ENCODE results near the gene DUSP22. TPM values are rescaled to one million over a fixed set of nuclear protein-coding genes. Genes with fewer than 3 reads are reported as not detected.
"Not testable (repeated sequence)": the region's sequence is repeated elsewhere in the genome, so short reads cannot be mapped to it uniquely, and the experiment has no call there.

Gene DUSP22, protein sequence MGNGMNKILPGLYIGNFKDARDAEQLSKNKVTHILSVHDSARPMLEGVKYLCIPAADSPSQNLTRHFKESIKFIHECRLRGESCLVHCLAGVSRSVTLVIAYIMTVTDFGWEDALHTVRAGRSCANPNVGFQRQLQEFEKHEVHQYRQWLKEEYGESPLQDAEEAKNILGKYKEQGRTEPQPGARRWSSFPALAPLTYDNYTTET
- 23.2 TPM for total RNA-seq
- 59.0 TPM for polyA plus RNA-seq

DNA sequence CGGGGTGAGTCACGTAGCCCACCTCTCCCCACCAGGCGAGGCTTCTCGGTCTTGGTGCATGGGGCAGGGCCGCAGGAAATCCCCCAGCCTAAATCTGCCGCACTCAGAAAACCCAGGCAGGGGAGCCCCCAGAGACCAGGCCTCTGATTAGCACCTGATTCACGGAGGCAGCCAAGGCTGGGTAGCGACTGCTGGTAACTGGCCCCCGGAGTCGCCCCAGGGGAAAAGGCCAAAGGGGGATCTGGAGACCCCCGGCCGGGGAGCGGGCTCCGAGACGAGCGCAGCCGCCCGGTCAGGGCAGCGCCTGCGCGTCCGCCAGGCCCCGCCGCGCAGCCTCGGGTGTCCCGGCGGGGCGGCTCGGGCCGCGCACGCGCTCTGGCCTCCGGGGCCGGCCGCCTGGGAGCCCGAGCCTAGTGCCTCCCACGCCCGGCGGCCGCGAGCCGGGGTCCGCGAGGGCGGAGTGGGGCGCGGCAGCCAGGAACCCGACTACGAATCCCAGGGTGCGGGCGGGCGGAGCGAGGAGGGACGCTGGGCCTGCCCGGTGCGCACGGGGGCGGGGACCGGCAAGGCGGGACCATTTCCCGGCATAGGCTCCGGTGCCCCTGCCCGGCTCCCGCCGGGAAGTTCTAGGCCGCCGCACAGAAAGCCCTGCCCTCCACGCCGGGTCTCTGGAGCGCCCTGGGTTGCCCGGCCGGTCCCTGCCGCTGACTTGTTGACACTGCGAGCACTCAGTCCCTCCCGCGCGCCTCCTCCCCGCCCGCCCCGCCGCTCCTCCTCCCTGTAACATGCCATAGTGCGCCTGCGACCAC lies at the start of gene DUSP22:
Gene DUSP22 (plus strand): TSS at position 791 of the 809 bp plus-strand sequence. CDS start 53 bp downstream, outside the sequence.
- H3K36me3 ChIP-seq (ENCODE audit: insufficient read depth) = no peaks in the 10 kb centered on the region
- WGBS = 23% methylated on average over 85 of the region's 85 CpGs
- peak within 1 kb of the TSS; percentile 73 for H3K4me3 ChIP-seq (ENCODE audit: low read depth, low read length)
- peak within 1 kb of the TSS; percentile 98 for H3K27ac ChIP-seq (ENCODE audit: low read depth)
- no peaks in the 10 kb centered on the region for H3K4me1 ChIP-seq (ENCODE audit: insufficient read depth)
- peak; percentile 40 for DNase-seq (ENCODE audit: extremely low spot score)

DNA sequence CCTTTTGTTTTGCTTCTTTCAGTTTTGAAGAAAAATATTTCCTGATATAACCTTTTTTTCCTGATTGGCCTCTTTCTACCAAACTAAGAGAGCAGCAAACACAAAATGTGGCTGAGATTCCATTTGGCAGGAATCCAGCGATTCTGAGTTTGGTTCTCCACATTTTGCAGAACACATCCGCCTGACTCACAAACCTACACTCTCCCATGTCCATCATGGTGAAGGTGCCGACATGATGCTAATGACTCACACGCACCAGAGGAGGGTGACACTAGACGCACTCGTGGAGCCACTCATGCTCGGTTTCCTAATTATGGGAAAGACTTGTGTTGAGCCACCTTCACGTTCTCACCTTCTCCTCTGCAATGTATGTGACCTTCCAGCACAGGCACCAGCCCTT lies 45.9 kb upstream of the DUSP22 start:
- DNase-seq (ENCODE audit: extremely low spot score) = no peak
- Histone ChIP-seq H3K27ac (ENCODE audit: low read depth) (no peak overlapping the region), H3K4me3 (ENCODE audit: low read depth, low read length) (no peak overlapping the region), H3K36me3 (ENCODE audit: insufficient read depth) (no peaks in the 10 kb centered on the region), H3K4me1 (ENCODE audit: insufficient read depth) (no peaks in the 10 kb centered on the region)
- 83% methylated on average over 8 of the region's 8 CpGs for WGBS

DNA sequence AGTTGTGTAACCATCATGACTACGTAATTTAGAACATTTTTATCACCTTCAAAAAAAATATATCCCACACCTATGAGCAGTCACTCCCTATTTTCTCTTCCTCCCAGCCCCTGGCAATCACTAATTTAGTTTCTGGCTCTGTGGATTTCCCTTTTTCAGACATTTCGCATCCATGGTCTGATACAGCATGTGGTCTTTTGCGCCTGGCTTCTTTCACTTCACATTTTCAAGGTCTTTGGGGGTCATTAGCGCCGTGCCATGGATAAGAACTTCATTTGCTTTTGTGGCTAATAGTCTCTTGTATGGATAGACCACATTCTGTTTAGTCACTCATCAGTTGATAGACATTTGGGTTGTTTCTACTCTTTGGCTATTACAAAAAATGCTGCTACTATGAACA lies 44.9 kb upstream of the DUSP22 start:
- 86% methylated on average over 5 of the region's 5 CpGs for WGBS
- Histone ChIP-seq H3K4me3 (ENCODE audit: low read depth, low read length) (no peak overlapping the region), H3K4me1 (ENCODE audit: insufficient read depth) (no peaks in the 10 kb centered on the region), H3K27ac (ENCODE audit: low read depth) (no peak overlapping the region), H3K36me3 (ENCODE audit: insufficient read depth) (no peaks in the 10 kb centered on the region)
- DNase-seq (ENCODE audit: extremely low spot score) = no peak

DNA sequence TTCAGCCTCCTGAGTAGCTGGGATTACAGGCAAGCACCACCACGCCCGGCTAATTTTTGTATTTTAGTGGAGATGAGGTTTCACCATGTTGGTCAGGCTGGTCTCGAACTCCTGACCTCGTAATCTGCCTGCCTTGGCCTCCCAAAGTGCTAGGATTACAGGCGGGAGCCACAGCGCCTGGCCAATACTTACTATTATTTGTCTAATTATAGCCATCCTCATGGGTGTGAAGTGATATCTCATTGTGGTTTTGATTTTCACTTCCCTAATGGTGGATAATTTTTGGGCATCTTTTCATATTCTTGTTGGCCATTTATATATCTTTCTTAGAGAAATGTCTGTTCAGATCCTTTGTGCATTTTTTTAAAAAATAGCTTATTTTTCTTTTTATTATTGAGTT lies 44.2 kb upstream of the DUSP22 start:
- H3K27ac ChIP-seq (ENCODE audit: low read depth); H3K4me1 ChIP-seq (ENCODE audit: insufficient read depth); H3K4me3 ChIP-seq (ENCODE audit: low read depth, low read length); H3K36me3 ChIP-seq (ENCODE audit: insufficient read depth); DNase-seq (ENCODE audit: extremely low spot score): not testable (repeated sequence)
- 89% methylated on average over 6 of the region's 6 CpGs for WGBS

DNA sequence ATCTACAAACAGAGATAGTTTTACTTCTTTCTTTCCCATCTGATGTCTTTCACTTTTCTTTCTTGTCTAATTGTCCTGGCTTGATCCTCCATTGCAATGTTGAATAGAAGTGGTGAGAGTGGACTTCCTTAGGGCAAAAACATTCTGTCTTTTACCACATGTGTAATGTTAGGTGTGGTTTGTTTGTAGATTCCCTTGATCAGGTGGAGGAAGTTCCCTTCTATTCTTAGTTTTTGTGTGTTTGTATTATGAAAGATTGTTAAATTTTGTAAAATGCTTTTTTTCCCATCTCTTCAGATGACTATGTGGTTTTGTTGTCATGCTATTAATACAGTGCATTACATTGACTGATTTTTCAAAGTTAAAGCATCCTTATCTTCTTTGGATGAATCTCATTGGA lies 41.6 kb upstream of the DUSP22 start:
- H3K4me3 ChIP-seq (ENCODE audit: low read depth, low read length) = no peak overlapping the region
- no peak for DNase-seq (ENCODE audit: extremely low spot score)
- no peaks in the 10 kb centered on the region for H3K4me1 ChIP-seq (ENCODE audit: insufficient read depth)
- no peaks in the 10 kb centered on the region for H3K36me3 ChIP-seq (ENCODE audit: insufficient read depth)
- no peak overlapping the region for H3K27ac ChIP-seq (ENCODE audit: low read depth)

DNA sequence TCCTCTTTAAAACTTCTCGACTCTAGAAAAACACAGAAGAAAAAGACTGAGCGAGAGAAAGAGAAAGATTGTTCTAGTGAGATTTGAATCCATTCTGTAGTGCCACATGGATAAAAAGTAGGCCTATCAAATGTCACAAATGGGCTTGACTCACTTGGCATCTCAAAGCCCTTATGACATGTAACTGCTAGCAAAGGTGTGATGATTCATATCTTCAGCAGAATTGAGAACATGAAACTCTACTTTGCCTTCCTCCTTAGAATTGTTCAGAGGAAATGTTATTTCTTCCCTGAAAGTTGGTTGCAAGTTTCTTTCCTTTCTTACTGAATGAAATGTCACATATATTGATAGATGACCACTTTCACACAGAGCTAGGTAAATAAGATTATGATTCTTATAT lies 40.4 kb upstream of the DUSP22 start:
- H3K27ac ChIP-seq (ENCODE audit: low read depth) = no peak overlapping the region
- DNase-seq (ENCODE audit: extremely low spot score) = no peak
- H3K4me3 ChIP-seq (ENCODE audit: low read depth, low read length) = no peak overlapping the region
- no peaks in the 10 kb centered on the region for H3K36me3 ChIP-seq (ENCODE audit: insufficient read depth)
- WGBS = 77% methylated on average over 2 of the region's 2 CpGs
- no peaks in the 10 kb centered on the region for H3K4me1 ChIP-seq (ENCODE audit: insufficient read depth)

DNA sequence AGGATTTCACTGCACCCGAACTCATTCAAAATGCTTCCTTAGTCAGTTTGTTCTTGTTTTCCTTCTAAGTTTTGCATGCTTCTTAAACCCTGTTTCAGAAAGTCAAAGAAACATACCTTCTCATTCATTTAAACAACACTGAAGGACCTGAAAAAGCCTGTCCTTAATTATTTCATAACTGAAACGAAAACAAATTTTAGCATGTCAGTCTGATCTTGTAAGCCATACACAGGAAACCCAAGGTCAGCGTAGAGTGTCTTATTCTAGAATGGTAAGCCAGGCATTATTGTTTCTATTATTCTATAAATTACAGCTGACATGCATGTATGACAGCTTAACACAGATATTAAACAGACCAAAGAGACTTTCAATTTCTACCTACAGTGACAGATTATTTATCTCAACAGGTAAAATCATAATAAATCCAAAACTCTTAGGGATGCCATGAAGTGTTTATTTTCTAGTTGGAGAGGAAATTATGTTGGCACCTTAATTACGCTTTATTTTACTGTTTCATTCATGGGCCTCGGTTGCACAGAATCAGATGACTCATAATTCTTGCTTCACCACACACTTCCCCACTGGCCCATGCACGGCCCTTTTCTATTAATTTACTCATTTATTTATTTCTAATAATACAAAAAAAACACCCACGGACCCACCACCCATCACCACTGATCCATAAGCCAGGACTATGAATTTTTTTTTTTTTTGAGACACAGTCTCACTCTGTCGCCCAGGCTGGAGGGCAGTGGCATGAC lies 39.3 kb upstream of the DUSP22 start:
- H3K27ac ChIP-seq (ENCODE audit: low read depth) = no peak overlapping the region
- no peak overlapping the region for H3K4me3 ChIP-seq (ENCODE audit: low read depth, low read length)
- H3K4me1 ChIP-seq (ENCODE audit: insufficient read depth) = no peaks in the 10 kb centered on the region
- DNase-seq (ENCODE audit: extremely low spot score) = no peak
- H3K36me3 ChIP-seq (ENCODE audit: insufficient read depth) = no peaks in the 10 kb centered on the region
- WGBS = 63% methylated on average over 8 of the region's 8 CpGs

DNA sequence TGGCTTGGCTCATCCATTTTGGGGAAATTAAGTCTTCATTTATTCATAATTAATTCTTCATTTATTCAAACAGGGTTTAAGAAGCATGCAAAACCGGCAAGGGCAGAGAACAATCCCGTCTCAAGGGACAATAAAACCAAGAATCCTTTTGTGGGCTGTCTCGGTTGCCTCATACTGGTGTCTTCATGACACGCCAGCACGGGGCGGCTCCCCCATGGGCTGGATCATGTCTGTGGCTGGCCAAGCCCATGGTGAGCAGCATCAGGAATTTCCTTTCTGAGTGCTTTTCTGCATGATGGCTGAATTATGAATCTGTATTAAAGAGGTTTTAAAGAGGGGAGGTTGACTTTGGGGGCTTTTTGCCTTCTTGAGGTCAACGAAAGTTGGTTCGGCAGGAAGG lies 38.3 kb upstream of the DUSP22 start:
- WGBS = 73% methylated on average over 8 of the region's 8 CpGs
- Histone ChIP-seq H3K36me3 (ENCODE audit: insufficient read depth) (no peaks in the 10 kb centered on the region), H3K27ac (ENCODE audit: low read depth) (no peak overlapping the region), H3K4me1 (ENCODE audit: insufficient read depth) (no peaks in the 10 kb centered on the region), H3K4me3 (ENCODE audit: low read depth, low read length) (no peak overlapping the region)
- DNase-seq (ENCODE audit: extremely low spot score) = no peak

DNA sequence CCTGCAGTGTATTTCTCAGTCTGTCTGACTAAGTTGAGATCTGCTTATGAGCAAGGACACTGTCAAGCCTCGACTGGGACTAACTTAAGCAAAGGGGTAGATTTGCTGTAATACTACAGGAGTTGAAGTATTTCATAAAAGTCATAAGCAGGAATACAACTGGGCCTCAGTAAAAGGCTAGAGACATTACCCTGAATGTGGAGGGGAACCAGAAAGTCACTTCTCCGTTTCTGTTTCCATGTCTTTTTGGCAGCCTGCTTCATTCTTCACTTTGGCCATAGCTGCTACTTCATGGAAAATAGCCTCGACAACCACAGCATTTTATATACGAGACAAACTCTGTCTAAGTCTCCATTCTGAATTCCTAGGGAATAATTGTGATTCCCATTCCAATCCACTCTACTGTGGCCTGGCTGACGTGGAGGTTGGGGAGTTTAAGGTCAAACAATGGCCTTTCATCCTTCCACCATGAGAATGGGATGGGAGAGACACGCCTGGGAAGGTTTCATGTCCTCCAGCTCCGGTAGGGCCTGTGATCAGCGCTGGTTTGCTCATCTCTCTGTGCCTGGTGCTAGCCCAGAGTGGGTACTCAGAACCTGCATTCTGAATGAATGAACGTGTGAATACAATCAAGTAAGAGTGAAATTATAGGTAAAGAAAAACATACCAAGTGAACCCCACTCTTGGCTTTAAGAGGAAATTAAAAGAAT lies 37.1 kb upstream of the DUSP22 start:
- Histone ChIP-seq H3K4me3 (ENCODE audit: low read depth, low read length) (no peak overlapping the region), H3K36me3 (ENCODE audit: insufficient read depth) (no peaks in the 10 kb centered on the region), H3K4me1 (ENCODE audit: insufficient read depth) (no peaks in the 10 kb centered on the region), H3K27ac (ENCODE audit: low read depth) (no peak overlapping the region)
- DNase-seq (ENCODE audit: extremely low spot score) = no peak
- 86% methylated on average over 9 of the region's 9 CpGs for WGBS

DNA sequence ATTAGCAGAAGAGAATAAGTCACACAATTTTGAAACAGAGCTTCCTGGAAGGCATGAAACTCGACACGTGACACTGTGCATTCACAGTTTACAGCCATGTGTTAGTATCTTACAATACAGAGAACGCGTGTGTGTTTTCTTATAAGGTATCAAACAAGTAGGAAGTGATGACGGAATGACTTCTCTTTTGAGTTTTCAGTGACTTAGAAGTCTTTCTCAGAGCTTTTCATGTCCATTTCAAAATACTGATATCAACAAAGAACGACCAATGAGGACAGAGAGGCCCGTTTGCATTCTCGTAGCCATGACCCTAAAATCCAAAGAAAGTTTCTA lies 36.6 kb upstream of the DUSP22 start:
- Histone ChIP-seq H3K36me3 (ENCODE audit: insufficient read depth) (no peaks in the 10 kb centered on the region), H3K4me3 (ENCODE audit: low read depth, low read length) (no peak overlapping the region), H3K4me1 (ENCODE audit: insufficient read depth) (no peaks in the 10 kb centered on the region), H3K27ac (ENCODE audit: low read depth) (no peak overlapping the region)
- WGBS = 85% methylated on average over 8 of the region's 8 CpGs
- DNase-seq (ENCODE audit: extremely low spot score) = no peak

DNA sequence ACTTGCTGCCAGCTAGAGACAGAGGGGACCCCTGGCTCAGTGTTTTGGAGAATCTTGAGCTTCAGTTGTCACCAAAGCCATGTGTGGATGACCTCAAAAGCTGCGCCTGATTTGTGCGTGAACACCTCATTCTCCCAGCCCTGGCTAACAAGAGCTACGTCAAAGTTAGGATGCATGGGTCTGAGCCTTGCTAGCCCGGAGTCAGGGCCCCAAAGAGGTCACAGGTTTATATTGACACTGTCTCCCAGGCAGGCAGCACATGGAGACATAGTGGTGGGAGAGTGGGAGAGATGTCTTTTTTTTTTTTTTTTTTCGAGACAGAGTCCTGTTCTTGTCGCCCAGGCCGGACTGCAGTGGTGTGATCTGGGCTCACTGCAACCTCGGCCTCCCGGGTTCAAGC lies 36.1 kb upstream of the DUSP22 start:
- Histone ChIP-seq H3K4me3 (ENCODE audit: low read depth, low read length) (no peak overlapping the region), H3K36me3 (ENCODE audit: insufficient read depth) (no peaks in the 10 kb centered on the region), H3K27ac (ENCODE audit: low read depth) (no peak overlapping the region), H3K4me1 (ENCODE audit: insufficient read depth) (no peaks in the 10 kb centered on the region)
- 91% methylated on average over 9 of the region's 9 CpGs for WGBS
- DNase-seq (ENCODE audit: extremely low spot score) = no peak

DNA sequence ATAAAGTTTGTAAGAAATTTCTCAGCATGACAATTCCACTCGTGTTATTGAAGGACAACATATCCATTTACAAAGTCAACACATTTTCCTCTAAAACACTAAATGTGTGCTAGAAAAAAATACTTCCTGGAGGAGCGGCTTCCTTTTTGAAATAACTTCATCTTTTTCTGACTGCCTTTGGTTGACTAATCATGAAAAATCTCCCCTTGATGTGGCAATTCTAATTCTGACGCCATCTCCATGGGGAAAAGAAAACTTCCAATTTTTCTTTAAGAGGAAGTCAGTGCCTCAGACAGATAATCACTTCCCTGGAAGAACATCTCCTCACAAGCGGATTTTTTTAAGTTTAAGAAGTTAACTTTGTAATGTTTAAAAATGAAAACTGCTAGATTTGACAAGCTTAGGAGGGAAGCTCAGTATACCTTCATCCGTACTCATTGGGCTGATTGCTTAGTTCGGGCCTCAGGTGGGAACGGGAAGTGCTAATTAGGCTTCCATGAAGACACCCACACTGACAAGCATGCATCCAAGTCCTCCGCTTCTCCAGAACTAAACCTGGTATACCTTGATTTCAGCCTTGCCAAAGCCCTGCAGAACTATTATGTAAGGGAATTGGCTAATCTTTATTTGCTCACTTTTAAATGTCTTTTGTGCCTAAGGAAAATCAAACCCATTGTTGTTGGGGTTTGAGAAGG lies 35.1 kb upstream of the DUSP22 start:
- no peak for DNase-seq (ENCODE audit: extremely low spot score)
- Histone ChIP-seq H3K4me1 (ENCODE audit: insufficient read depth) (no peaks in the 10 kb centered on the region), H3K27ac (ENCODE audit: low read depth) (no peak overlapping the region), H3K4me3 (ENCODE audit: low read depth, low read length) (no peak overlapping the region), H3K36me3 (ENCODE audit: insufficient read depth) (no peaks in the 10 kb centered on the region)
- WGBS = 67% methylated on average over 8 of the region's 8 CpGs

DNA sequence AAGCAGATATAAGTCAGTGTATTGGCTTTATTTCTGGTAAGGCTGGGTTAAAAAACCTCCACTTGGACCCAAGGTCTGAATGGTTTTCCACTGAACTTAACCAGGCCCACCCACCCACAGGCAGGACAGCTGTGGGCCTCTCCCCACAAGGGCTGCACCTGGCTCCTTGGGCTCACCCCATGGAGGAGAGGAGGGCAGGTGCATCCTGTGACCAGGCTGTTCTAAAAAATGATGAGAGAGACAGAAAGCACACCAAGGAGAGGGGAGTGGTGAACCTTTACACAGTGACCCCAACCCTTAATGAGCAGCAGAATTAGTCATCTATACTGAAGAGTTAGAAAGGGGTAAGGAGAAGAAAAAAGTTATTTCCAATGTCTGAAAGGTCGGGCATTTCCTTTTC lies 34.5 kb upstream of the DUSP22 start:
- WGBS = 53% methylated on average over 1 of the region's 1 CpG
- H3K4me3 ChIP-seq (ENCODE audit: low read depth, low read length) = no peak overlapping the region
- no peak overlapping the region for H3K27ac ChIP-seq (ENCODE audit: low read depth)
- H3K36me3 ChIP-seq (ENCODE audit: insufficient read depth) = no peaks in the 10 kb centered on the region
- no peaks in the 10 kb centered on the region for H3K4me1 ChIP-seq (ENCODE audit: insufficient read depth)
- no peak for DNase-seq (ENCODE audit: extremely low spot score)
